GM10847 (cell line): ENCODE data around the gene PRR13.

ENCODE experiments used
- POLR2A ChIP-seq: IDR thresholded peaks from 2 replicates; pipeline ENCODE4 v1.6.1; 2011; ENCODE audit not compliant: insufficient read length; ENCODE audit errors: extremely low read depth

Gene PRR13, protein sequence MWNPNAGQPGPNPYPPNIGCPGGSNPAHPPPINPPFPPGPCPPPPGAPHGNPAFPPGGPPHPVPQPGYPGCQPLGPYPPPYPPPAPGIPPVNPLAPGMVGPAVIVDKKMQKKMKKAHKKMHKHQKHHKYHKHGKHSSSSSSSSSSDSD

DNA sequence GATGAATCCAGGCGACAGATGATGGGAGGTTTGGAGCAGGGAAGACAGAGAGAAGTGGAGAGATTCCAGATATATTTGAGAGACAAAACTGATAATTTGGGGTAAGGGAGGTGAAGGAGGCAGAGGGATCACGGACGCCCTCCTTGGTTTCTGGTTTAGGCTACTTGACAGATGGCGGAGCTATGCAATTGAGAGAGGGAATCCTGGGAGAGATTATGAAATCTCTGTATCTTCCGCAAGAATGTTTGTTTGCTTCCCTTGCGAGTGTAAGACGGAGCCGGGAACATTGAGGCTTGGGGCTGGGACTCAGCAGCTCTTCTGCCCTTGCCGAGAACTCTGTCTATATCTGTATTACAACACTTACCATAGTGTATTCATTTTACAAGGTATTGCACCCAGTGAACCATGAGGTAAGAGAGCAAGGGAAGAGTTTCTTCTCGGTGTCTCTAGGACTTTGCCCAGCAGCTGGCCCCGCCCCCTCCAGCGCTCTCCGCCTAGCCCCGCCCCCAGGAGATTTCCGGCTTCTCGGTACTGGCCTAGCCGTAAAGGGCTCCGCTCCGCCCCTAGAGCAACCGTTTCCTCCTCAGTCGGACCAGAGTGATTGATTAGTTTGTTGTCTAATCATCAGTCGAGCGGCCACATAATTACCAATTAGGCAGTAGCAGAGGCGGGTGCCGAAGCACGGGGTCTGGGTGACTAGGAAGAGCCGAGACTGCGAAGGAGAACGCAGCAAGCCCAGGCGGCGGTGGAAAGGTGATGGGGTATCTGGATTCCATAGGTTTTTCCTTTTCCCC lies at the start of gene PRR13:
PRR13 (plus strand) TSS at position 695 of the 794 bp plus-strand sequence. CDS start 981 bp downstream, outside the sequence.
- TF ChIP-seq POLR2A, result peak; percentile 94

DNA sequence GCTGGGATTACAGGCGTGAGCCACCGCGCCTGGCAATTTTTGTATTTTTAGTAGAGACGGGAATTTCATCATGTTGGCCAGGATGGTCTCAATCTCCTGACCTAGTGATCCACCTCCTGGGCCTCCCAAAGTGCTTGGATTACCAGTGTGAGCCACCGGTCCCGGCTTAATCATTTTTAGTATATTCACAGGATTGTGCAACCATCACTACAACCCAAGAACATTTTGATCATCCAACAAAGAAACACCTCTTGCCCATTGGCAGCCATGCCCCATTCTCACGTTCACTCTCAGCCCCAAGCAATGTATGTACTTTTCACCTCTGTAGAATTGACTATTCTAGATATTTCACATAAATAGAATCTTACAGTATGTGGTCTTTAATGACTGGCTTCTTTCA lies 41.6 kb upstream of the PRR13 start:
- no peak for TF ChIP-seq POLR2A

DNA sequence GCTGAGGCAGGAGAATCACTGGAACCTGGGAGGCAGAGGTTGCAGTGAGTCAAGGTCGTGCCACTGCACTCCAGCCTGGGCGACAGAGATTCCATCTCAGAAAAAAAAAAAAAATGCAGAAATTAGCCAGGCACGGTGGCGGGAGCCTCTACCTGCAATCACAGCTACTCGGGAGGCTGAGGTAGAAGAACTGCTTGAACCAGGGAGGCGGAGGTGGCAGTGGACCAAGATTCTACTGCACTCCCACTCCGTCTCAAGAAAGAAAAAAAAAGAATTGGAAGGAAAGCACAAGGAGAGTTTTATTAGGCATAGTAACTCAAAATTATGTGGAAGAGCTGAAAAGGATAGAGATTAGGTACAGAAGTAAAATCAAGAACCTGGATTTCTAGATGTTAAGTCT lies 38.7 kb upstream of the PRR13 start:
- TF ChIP-seq POLR2A, result no peak

DNA sequence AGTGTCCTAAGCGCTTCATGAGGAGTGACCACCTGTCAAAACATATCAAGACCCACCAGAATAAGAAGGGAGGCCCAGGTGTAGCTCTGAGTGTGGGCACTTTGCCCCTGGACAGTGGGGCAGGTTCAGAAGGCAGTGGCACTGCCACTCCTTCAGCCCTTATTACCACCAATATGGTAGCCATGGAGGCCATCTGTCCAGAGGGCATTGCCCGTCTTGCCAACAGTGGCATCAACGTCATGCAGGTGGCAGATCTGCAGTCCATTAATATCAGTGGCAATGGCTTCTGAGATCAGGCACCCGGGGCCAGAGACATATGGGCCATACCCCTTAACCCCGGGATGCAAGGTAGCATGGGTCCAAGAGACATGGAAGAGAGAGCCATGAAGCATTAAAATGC lies 30.6 kb upstream of the PRR13 start:
- TF ChIP-seq POLR2A, result no peak

DNA sequence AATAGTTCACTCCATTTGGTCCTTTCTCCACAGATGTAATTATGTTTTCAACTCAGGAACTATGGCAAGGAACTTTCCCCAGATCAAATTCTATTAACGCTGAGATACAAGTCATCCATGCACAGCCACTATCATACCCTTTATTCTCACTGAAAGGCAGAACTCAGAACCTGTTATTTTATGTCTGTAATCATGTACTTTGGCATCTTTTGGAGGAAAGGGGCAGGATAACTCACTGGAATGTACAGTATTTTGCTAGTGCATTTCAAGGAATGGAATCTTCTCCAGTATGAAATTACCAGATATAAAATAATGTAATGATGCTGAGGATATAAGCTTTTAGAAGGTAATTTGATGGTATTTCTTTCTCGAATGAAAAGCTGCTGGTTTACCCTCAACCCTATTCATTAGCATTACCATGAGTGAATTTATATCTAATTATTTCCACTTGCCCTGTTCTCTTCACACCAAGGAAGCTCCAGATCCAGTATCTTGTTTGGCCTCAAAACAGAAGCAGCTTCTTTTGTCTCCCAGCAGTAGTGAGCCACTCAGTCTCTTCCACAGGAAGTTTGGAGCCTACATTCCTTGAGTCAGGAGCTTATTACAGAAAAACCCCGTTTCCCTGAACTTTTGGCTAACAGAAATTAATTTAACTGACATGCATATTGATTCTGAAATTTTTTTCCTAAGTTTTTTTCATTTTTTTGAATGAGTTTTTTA lies 27.9 kb upstream of the PRR13 start:
- no peak for TF ChIP-seq POLR2A

DNA sequence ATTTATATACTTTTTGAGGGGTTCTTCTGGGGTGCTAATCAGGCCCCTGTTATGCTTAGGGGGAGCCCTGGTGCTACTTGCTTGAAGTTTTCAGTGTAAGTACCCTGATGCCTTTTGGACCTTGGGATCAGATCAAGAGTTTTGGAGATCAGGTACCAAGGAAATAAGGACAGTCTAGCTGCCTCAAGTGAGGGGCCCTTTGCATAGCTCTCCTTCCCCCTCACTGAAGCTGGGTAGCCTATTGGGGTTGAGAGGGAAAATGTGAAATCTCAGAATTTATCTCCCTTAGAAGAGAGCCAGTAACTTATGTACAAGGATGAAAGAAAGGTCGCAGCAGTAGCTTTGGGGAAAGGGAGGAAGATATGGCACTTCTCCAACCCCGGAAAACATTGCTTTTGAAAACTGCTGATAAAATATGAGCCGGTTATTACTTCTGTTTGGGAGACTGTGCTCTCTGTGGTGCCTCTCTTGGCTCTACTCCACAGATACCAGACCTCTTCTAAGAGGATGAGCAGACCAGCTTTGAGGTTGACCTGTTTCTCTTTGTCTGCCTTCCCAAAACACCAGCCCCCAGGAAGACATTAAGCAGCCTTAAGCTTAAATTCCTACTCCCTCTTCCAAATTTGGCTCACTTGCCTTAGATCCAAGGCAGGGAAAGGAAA lies 26.6 kb upstream of the PRR13 start:
- no peak for TF ChIP-seq POLR2A

DNA sequence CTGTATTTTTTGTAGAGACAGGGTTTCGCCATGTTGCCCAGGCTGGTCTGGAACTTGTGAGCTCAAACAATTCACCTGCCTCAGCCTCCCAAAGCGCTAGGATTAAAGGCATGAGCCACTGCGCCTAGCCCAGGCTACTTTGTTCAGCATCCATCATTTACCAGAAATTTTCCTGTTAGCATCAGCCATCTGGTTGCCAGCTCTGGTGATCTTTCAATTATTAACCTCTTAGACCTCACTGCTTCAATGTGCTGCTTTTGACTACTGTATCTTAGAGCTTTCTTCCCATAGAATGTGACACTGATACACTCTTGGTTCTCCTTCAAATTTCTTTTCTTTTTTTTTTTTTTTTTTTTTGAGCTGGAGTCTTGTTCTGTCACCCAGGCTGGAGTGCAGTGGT lies 23.3 kb upstream of the PRR13 start:
- no peak for TF ChIP-seq POLR2A

DNA sequence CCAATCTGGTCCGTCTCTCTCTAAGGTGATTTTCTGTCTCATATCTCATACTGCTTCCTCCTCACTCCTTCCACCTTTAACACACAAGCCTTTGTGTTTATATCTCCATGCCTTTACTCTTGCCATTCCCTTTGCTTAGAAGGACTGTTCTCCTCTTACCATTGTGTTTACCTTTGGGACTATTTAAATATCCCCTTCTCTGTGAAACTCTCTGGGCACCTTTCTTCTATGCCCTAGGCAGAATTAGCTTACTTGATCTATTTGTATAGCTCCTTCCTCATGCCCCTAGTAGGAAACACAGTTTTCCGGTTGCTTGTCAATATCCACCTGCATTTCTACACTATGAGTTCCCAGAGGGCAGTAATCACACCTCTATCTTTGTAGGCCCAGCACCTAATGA lies 21.8 kb upstream of the PRR13 start:
- no peak for TF ChIP-seq POLR2A

DNA sequence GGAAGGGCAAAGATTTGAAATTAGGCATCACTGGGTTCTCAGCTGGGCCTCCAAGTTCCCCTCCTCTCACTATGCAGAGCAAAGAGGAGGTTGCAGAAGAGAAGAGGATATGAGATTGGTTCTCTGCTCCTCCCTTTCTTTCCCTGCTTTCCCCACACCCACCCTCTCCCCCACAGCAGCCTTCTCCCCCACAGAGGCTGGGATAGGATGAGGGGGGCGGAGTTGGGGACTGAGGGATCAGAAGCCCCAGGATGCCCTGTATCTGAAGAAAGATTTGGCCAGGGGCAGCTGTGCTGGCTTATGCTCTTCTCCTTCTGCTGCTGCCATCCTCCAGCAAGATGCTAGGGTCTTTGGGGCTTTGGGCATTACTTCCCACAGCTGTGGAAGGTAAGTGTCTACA lies 17.9 kb upstream of the PRR13 start, which contains the start of gene AMHR2:
AMHR2 (plus strand) TSS at position 259 of the 400 bp plus-strand sequence; CDS start at position 339, 80 bp downstream.
- TF ChIP-seq POLR2A, result no peak

DNA sequence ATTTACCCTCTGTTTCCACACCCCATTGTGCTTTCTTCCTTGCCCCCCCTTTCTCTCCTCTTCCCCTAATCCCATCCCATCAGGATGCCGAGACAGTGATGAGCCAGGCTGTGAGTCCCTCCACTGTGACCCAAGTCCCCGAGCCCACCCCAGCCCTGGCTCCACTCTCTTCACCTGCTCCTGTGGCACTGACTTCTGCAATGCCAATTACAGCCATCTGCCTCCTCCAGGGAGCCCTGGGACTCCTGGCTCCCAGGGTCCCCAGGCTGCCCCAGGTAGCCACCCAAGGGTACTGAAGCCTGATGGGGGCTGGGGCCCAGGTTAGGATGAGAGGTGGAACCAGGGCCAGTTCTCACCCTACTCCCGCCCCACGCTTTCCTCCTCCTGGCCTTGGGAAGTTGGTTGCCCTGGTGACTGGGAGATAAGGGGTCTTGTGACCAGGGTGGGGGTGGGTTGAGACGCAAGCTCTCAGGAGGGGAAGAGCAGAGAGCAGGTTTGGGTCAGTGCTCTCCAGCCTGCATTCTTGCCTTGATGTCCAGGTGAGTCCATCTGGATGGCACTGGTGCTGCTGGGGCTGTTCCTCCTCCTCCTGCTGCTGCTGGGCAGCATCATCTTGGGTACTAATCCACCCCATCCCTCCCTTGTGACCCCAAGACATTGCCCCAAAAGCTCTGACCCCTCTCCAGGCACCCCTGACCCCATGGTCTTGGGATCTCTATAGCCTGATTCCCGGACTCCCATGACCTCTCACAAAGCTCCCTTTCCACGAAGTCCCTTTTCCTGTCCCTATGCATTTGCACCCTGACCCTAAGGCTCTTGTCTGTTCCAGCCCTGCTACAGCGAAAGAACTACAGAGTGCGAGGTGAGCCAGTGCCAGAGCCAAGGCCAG lies 16.7 kb upstream of the PRR13 start:
- TF ChIP-seq POLR2A, result no peak

DNA sequence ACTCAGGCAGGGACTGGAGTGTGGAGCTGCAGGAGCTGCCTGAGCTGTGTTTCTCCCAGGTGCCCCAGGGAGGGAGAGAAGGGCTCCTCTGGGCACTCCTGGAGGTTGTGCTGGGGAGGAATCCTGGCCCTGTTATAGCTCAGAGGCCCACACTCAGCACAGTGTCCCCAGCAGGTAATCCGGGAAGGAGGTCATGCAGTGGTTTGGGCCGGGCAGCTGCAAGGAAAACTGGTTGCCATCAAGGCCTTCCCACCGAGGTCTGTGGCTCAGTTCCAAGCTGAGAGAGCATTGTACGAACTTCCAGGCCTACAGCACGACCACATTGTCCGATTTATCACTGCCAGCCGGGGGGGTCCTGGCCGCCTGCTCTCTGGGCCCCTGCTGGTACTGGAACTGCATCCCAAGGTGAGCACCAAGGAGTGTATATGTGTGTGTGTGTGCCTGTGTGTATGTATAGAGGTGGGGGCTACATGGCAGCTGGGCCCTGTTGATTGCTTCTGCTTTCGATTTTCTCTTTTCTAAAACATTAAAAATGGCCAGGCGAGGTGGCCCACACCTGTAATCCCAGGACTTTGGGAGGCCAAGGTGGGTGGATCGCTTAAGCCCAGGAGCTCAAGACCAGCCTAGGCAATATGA lies 15.9 kb upstream of the PRR13 start:
- no peak for TF ChIP-seq POLR2A

DNA sequence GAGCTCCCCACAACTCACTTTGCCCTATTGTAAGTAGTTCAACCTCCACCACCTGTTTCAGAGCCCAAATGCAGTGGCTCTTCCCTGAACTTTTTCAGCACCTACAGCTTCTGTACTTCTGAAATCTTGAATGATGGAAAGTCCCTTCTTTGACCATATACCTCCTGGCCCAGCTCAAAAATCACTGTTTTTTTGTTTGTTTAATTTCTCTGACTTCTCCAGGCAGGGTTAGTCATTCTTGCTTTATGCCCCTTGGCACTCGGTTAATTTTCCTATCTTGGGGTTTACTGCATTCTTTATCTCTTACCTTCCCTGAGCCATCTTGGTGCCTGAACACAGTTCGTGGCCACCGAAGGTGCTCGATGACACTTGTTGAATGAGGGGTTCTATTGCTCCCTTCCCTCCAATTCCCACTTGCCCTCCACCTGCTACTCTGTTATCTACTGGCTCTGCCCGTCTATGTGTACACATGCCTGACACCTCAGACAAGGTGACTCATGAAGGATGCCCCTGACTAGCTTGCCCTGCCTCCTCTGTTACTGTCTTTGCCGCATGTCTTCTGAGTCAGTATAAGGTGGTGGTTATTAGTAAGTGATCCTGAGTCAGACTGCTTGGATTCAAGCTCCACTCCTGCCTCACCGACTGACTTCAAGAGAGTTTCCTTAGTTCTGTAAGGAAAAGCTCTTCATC lies 13.5 kb upstream of the PRR13 start:
- no peak for TF ChIP-seq POLR2A

DNA sequence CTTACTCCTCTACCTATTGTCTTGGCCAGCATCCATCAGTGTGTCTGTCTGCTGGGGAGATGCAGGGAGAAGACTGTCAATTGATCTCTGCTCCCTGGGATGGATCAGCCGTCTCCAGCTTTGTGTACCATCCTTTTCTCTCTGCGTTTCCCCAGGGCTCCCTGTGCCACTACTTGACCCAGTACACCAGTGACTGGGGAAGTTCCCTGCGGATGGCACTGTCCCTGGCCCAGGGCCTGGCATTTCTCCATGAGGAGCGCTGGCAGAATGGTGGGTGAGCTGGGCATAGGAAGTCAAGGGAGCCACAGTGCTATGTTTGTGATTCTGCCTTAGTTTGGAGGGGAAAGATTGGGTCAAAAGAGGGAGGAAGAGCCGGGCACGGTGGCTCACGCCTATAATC lies 12.8 kb upstream of the PRR13 start:
- no peak for TF ChIP-seq POLR2A

DNA sequence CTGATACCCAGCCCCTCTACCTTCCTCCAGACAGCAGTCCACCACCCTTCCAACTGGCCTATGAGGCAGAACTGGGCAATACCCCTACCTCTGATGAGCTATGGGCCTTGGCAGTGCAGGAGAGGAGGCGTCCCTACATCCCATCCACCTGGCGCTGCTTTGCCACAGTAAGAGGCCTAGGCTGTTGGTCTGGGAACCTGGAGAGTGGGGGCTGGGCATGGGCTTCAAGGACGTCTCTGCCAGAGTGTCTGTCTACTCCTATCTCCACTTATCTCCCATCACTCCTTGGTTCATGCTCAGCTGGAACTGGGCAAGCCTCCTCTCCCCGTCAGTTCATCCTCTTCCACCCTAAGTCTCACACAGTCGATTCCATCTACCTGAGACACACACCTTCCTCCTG lies 11.4 kb upstream of the PRR13 start:
- no peak for TF ChIP-seq POLR2A
